Jurkat, Clone E6-1 (cell line): ENCODE results near the gene EPB41L4A. TPM values are rescaled to one million over a fixed set of nuclear protein-coding genes. Genes with fewer than 3 reads are reported as not detected.
A peak's percentile ranks its signal among the peaks of the same experiment; 100 is the strongest.
"Not testable (repeated sequence)": the region's sequence is repeated elsewhere in the genome, so short reads cannot be mapped to it uniquely, and the experiment has no call there.

Experiments
- DNase-seq: peaks from one replicate; pipeline ENCODE4 v3.0.0-alpha.2; 2011; ENCODE audit warnings: low read depth, low spot score
- H3K4me3 ChIP-seq: 2 replicates; pipeline ENCODE4 v1.5.1; 2011; ENCODE audit warnings: mild to moderate bottlenecking, low read length, control low read depth, moderate library complexity
- polyA plus RNA-seq: library from polyadenylated mRNA; unstranded; fragments of >200 nt; gene quantifications from one replicate; pipeline ENCODE4 v1.2.1, GENCODE V29; 2012; ENCODE audit warnings: missing spikeins; ENCODE audit not compliant: insufficient read length, insufficient read depth

The EPB41L4A gene
- polyA plus RNA-seq: 0.57 TPM

GRCh38 chr5:112419164-112419985, at the start of gene EPB41L4A:
Gene EPB41L4A (minus strand): TSS chr5:112419277. CDS start chr5:112419039, 238 bp downstream.
- peak within 1 kb of the TSS; percentile 3 for H3K4me3 ChIP-seq
- DNase-seq: no peak

- no peak overlapping the region for H3K4me3 ChIP-seq
- DNase-seq: no peak
These were observed 48.4 kb upstream of the EPB41L4A start for GRCh38 chr5:112467485-112467884.

- not testable (repeated sequence) for DNase-seq, H3K4me3 ChIP-seq
These were observed 47.2 kb upstream of the EPB41L4A start for GRCh38 chr5:112466261-112466660.

- not testable (repeated sequence) for DNase-seq, H3K4me3 ChIP-seq
These were observed 28.2 kb upstream of the EPB41L4A start for GRCh38 chr5:112447187-112447760.

GRCh38 chr5:112445626-112446350, 26.7 kb upstream of the EPB41L4A start:
- DNase-seq: no peak

DNA sequence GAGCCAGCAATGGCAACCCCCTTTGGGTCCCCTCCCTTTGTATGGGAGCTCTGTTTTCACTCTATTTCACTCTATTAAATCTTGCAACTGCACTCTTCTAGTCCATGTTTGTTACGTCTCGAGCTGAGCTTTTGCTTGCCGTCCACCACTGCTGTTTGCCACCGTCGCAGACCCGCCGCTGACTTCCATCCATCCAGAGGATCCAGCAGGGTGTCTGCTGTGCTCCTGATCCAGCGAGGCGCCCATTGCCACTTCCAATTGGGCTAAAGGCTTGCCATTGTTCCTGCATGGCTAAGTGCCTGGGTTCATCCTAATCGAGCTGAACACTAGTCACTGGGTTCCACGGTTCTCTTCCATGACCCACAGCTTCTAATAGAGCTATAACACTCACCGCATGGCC, 24.9 kb upstream of the EPB41L4A start:
- not testable (repeated sequence) for DNase-seq

More at GRCh38 chr5:112445626-112446350, 26.7 kb upstream of the EPB41L4A start:
- no peak overlapping the region for H3K4me3 ChIP-seq

DNA sequence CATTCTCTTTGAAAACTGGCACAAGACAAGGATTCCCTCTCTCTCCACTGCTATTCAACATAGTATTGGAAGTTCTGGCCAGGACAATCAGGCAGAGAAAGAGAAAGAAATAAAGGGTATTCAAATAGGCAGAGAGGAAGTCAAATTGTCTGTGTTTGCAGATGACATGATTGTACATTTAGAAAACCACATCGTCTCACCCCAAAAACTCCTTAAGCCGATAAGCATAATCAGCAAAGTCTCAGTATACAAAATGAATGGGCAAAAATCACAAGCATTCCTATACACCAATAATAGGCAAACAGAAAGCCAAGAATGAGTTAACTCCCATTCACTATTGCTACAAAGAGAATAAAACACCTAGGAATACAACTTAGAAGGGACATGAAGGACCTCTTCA, 21.0 kb upstream of the EPB41L4A start:
- H3K4me3 ChIP-seq: no peak overlapping the region
- no peak for DNase-seq

More for the DNA sequence above, 24.9 kb upstream of the EPB41L4A start:
- H3K4me3 ChIP-seq: not testable (repeated sequence)

DNA sequence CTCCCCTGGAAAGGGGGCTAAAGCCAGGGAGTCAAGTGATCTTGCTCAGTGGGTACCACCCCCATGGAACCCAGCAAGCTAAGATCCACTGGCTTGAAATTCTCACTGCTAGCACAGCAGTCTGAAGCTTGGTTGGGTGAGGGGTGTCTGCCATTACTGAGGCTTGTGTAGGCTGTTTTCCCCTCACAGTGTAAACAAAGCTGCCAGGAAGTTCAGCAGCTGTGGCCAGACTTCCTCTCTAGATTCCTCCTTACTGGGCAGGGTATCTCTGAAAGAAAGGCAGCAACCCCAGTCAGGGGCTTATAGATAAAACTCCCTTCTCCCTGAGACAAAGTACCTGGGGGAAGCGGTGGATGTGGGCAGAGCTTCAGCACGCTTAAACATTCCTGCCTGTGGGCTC, 17.1 kb upstream of the EPB41L4A start:
- H3K4me3 ChIP-seq: no peak overlapping the region
- no peak for DNase-seq

- DNase-seq: no peak
- H3K4me3 ChIP-seq: no peak overlapping the region
These were observed 15.6 kb upstream of the EPB41L4A start for GRCh38 chr5:112434641-112435040.

DNA sequence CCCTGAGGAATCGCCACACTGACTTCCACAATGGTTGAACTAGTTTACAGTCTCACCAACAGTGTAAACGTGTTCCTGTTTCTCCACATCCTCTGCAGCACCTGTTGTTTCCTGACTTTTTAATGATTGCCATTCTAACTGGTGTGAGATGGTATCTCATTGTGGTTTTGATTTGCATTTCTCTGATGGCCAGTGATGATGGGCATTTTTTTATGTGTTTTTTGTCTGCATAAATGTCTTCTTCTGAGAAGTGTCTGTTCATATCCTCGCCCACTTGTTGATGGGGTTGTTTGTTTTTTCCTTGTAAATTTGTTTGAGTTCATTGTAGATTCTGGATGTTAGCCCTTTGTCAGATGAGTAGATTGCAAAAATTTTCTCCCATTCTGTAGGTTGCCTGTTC, 7.1 kb upstream of the EPB41L4A start:
- H3K4me3 ChIP-seq, DNase-seq: not testable (repeated sequence)

DNA sequence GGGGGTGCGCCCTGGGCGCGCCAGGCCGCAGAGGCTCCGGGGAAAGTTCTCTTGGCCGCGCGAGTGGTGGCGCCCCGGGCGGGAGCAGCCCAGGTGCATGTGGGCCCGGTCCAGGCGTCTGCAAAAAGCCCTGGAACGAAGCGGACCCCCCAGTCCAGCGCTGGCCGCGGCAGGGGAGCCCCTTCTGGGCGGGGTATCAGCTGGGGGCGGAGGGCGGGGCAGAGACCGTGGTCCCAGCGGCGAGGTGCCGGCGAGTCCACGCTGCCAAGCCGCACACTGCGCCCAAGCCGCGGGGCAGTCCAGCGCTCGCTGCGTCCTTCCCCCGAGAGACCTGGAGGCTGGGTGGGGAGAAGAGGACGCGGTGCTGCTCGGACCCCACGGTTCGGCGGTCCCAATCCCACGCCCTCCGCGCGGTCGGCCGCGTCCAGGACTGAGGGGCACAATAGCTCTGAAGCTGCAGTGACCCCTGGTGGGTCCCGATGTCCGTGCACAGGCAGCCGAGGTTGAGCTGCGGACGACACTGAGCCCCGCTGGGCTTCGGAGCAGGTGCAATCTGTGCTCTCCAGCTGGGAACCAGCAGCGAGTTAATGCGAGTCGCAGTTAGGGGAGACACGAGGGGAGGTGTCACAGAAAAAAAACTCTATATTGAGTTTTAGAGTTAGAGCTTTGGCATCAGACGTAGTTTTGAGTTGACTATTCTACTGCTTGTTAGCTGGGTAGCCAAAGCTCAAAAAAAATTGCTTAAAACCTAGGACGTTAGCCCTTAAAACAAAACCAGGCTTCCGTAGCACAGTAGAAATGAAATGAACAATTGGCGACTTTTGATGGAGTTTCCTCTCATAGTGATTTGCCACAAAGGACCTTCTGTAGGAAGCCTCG, 1.1 kb upstream of the EPB41L4A start:
- no peak for DNase-seq
- no peak overlapping the region for H3K4me3 ChIP-seq

DNA sequence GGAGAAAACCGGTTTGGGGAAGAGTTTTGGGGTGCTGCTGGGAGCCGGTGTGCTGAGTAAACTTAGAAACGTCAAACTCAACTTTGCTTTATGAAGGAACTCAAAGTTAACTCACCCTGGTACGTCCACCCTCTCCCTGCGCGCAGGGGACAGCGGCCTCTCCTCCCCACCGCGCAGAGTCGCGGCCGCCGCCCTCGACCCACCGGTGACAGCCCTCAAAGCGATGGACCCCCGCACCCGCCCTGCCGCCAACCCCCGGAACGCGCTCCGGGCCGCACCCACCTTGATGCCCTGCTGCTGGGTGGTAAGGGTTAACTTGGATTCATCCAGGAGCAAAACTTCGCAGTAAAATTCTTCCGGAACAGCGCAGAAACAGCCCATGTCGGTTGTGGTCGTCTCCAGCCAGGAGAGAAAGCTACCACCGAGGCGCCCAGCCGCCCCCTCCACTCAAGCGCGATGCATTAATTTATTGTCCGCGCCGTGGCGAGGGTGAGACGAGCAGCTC, 366 bp downstream of the EPB41L4A start:
- no peak for DNase-seq
- H3K4me3 ChIP-seq: no peak overlapping the region

DNA sequence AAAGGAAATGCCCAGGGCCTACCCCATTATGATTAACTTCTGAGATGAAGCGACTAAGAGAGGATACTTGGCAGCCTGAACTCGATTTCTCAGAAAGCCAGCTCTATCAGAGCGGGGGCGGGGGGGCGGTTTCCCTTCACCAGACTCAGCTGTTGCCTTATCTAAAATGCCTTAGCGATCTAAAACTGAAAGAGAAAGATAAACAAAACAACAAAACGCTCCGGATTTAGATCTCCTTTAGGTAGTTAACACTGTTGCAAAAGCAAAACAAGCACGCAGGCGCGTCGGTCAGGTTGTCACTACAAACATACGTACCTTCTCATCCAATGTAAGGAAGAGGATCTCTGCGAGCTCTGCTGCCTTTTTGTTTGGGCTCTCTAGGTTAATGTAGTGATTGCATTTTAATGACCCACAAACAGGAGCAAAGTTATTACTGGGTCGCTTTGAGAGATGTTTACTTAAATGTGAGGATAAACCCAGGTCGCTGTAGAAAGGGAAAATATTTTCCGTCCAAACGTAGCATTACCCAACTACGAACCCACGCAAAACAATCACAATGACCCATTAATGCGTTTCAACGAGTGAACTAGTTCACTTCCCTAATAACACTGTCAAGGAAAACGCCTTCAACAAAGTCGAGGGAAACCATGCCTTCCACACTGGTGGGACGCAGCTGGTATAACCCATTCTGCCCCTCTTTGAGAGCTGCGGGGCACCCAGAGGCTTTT, 982 bp downstream of the EPB41L4A start:
- DNase-seq: no peak
- no peak overlapping the region for H3K4me3 ChIP-seq

DNA sequence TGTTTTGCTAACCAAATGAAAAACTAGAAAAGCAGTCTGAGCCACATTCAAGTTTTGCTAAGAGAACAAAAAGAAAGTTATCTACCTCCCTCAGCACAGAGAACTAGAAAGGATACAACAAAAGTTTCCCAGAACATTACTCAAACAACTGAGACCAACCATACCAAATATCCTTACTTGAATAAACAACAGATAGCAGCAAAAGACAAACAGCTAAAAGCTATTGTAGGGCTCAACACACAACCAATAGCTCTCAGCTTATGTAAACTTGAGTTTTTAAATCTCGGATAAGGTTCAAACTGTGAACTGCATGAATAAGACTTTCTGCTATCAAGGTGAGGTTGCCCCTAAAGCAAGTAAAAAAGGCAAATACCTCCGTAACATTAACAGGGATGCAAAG, 3.5 kb downstream of the EPB41L4A start:
- H3K4me3 ChIP-seq: no peak overlapping the region
- DNase-seq: no peak

DNA sequence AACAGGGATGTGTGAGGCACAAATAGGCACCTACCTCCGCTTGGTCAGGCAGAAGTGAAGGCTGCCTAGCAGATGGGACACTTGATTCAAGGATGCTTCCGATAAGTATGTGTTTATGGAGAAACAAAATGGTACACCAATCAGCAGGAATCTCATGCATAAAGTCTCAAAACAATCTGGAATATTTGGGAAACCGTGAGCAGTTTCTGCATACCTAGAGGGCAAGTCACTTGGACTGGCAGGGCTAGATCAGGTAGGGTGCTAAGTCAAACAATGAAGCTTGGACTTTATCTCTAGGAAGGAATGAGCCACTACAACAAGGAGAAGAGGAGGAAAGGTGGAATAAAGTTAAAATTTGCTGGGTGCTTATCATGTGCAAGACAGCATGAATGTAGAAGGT, 5.5 kb downstream of the EPB41L4A start:
- DNase-seq: no peak

GRCh38 chr5:112412346-112412745, 6.7 kb downstream of the EPB41L4A start:
- no peak for DNase-seq
- no peak overlapping the region for H3K4me3 ChIP-seq

More for the DNA sequence above, 5.5 kb downstream of the EPB41L4A start:
- H3K4me3 ChIP-seq: no peak overlapping the region

- no peak for DNase-seq
- H3K4me3 ChIP-seq: no peak overlapping the region
These were observed 7.2 kb downstream of the EPB41L4A start for GRCh38 chr5:112411903-112412302.

GRCh38 chr5:112407666-112408065, 11.4 kb downstream of the EPB41L4A start:
- no peak for DNase-seq
- H3K4me3 ChIP-seq: no peak overlapping the region
